ENCODE data around the gene LEUTX. TPM values are rescaled to one million over a fixed set of nuclear protein-coding genes. Genes with fewer than 3 reads are reported as not detected.

LEUTX gene
- total RNA-seq, 1 experiment from 2014 or later, result not detected

DNA sequence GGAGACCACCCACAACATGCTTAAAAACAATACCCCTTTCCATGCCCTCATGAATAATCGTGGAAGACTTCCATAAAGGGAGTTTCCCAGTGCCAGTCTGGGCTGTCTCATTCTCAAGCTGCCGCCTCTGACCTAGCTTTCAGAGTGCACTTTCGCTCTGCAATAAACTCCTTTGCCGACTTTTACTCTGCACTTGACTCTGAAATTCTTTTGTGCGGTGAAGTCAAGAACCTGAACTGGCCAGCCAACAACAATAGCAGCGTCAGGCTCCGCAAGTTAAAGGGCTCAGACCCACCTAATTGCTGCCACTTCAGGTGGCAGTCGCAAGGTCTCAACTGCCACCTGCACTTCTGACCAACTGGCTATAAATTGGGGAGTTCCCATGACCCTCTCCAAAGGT is 10.3 kb upstream of the LEUTX start:
- Mint-ChIP-seq H3K27ac (ENCODE audit: unreplicated experiment) (no peak overlapping the region), H3K4me1 (ENCODE audit: low read depth, unreplicated experiment) (no peaks in the 10 kb centered on the region), H3K9me3 (ENCODE audit: low read depth, unreplicated experiment) (no peaks in the 10 kb centered on the region), H3K36me3 (ENCODE audit: insufficient read depth, unreplicated experiment) (no peaks in the 10 kb centered on the region), H3K4me3 (ENCODE audit: low read depth, unreplicated experiment) (no peak overlapping the region), H3K27me3 (ENCODE audit: unreplicated experiment) (peaks cover 77% of the 10 kb centered on the region)
- no TSS peak for BruUV-seq (replicated peaks)
- TF ChIP-seq, protein P1, sequence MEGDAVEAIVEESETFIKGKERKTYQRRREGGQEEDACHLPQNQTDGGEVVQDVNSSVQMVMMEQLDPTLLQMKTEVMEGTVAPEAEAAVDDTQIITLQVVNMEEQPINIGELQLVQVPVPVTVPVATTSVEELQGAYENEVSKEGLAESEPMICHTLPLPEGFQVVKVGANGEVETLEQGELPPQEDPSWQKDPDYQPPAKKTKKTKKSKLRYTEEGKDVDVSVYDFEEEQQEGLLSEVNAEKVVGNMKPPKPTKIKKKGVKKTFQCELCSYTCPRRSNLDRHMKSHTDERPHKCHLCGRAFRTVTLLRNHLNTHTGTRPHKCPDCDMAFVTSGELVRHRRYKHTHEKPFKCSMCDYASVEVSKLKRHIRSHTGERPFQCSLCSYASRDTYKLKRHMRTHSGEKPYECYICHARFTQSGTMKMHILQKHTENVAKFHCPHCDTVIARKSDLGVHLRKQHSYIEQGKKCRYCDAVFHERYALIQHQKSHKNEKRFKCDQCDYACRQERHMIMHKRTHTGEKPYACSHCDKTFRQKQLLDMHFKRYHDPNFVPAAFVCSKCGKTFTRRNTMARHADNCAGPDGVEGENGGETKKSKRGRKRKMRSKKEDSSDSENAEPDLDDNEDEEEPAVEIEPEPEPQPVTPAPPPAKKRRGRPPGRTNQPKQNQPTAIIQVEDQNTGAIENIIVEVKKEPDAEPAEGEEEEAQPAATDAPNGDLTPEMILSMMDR (IDR thresholded peaks at IDR 0.05; ENCODE audit: unreplicated experiment), result no peak
- CTCF ChIA-PET, result no interaction called here
- intact Hi-C loops (cut with micrococcal nuclease; ENCODE audit: unreplicated experiment), result loop anchor here (5.0 to 10.0 kb wide), 2 partner anchors 91 to 214 kb away; no protein-coding TSS in a partner anchor
- DNase-seq, result no peak

GRCh38 chr19:39768786-39769185 is 9.9 kb upstream of the LEUTX start:
- H3K9me3 Mint-ChIP-seq (ENCODE audit: low read depth, unreplicated experiment), result no peaks in the 10 kb centered on the region
- intact Hi-C loops (cut with micrococcal nuclease; ENCODE audit: unreplicated experiment), result loop anchor here (5.0 to 10.0 kb wide), 2 partner anchors 91 to 214 kb away; no protein-coding TSS in a partner anchor
- H3K27ac Mint-ChIP-seq (ENCODE audit: unreplicated experiment), result no peak overlapping the region
- H3K4me3 Mint-ChIP-seq (ENCODE audit: low read depth, unreplicated experiment), result no peak overlapping the region
- TF ChIP-seq, protein P1 (IDR thresholded peaks at IDR 0.05; ENCODE audit: unreplicated experiment), result no peak
- H3K27me3 Mint-ChIP-seq (ENCODE audit: unreplicated experiment), result peaks cover 76% of the 10 kb centered on the region
- H3K4me1 Mint-ChIP-seq (ENCODE audit: low read depth, unreplicated experiment), result no peaks in the 10 kb centered on the region
- CTCF ChIA-PET, result interaction anchor here (0.5 to 1.3 kb wide), 2 partner anchors 91 to 217 kb away, joined by 3 to 4 read pairs; no protein-coding TSS in a partner anchor
- H3K36me3 Mint-ChIP-seq (ENCODE audit: insufficient read depth, unreplicated experiment), result no peaks in the 10 kb centered on the region
- no TSS peak for BruUV-seq (replicated peaks)
- DNase-seq, result no peak

DNA sequence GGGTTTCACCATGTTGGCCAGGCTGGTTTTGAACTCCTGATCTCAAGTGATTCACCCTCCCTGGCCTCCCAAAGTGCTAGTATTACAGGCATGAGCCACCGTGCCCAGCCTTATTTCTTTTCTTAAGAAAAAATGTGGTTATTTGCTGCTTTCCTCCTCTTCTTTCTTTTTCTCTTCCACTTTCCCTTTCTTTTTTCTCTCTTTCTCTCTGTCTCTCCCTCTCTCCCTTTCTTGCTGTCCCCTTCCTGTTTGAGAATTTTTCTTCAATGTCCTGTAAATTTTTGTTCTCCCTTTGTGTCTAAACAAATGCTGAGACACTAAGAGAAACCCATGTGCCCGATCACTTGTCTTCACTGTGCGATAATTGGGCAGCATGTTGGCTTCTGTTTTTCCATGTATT is 2.2 kb downstream of the LEUTX start:
- Mint-ChIP-seq H3K36me3 (ENCODE audit: insufficient read depth, unreplicated experiment) (no peaks in the 10 kb centered on the region), H3K27ac (ENCODE audit: unreplicated experiment) (no peak overlapping the region), H3K4me3 (ENCODE audit: low read depth, unreplicated experiment) (no peak overlapping the region), H3K4me1 (ENCODE audit: low read depth, unreplicated experiment) (no peaks in the 10 kb centered on the region), H3K27me3 (ENCODE audit: unreplicated experiment) (peaks cover 98% of the 10 kb centered on the region), H3K9me3 (ENCODE audit: low read depth, unreplicated experiment) (no peaks in the 10 kb centered on the region)
- CTCF ChIA-PET, result no interaction called here
- BruUV-seq (replicated peaks), result no TSS peak
- intact Hi-C loops (cut with micrococcal nuclease; ENCODE audit: unreplicated experiment), result no loop called here
- no peak for DNase-seq
- TF ChIP-seq, protein P1 (IDR thresholded peaks at IDR 0.05; ENCODE audit: unreplicated experiment), result no peak

GRCh38 chr19:39788244-39788643 is 9.6 kb downstream of the LEUTX start:
- Mint-ChIP-seq H3K4me1 (ENCODE audit: low read depth, unreplicated experiment) (peaks cover 7% of the 10 kb centered on the region), H3K36me3 (ENCODE audit: insufficient read depth, unreplicated experiment) (no peaks in the 10 kb centered on the region), H3K9me3 (ENCODE audit: low read depth, unreplicated experiment) (no peaks in the 10 kb centered on the region), H3K27me3 (ENCODE audit: unreplicated experiment) (peaks cover 49% of the 10 kb centered on the region), H3K4me3 (ENCODE audit: low read depth, unreplicated experiment) (no peak overlapping the region), H3K27ac (ENCODE audit: unreplicated experiment) (no peak overlapping the region)
- TF ChIP-seq, protein P1 (IDR thresholded peaks at IDR 0.05; ENCODE audit: unreplicated experiment), result no peak
- intact Hi-C loops (cut with micrococcal nuclease; ENCODE audit: unreplicated experiment), result no loop called here
- CTCF ChIA-PET, result interaction anchor here (1.2 kb wide), 1 partner anchor 54 kb away, joined by 3 read pairs; no protein-coding TSS in a partner anchor
- no peak for DNase-seq
- no TSS peak for BruUV-seq (replicated peaks)

All from Calu3 (cell line).